T-helper 2 cell treated with Interferon-gamma antibody and Interleukin-4, amounts not matched to agents 5 μg/mL and 100 μg/mL, for 36 hours (primary cell): ENCODE results near the gene PRKN.

Experiments used
- DNase-seq: peaks from one replicate; pipeline ENCODE4 v3.0.0; 2021; ENCODE audit warnings: low spot score
- H3K27ac Mint-ChIP-seq: one replicate; pipeline ENCODE4 v1.8.0; 2021; ENCODE audit warnings: mild to moderate bottlenecking, mixed read lengths
- H3K27me3 Mint-ChIP-seq: one replicate; pipeline ENCODE4 v1.8.0; 2021; ENCODE audit warnings: low read depth, mixed read lengths
- H3K36me3 Mint-ChIP-seq: one replicate; pipeline ENCODE4 v1.8.0; 2021; ENCODE audit warnings: low read depth, mixed read lengths
- H3K4me1 Mint-ChIP-seq: one replicate; pipeline ENCODE4 v1.8.0; 2021; ENCODE audit warnings: low read depth, mixed read lengths
- H3K4me3 Mint-ChIP-seq: one replicate; pipeline ENCODE4 v1.8.0; 2022; ENCODE audit warnings: mild to moderate bottlenecking, moderate library complexity, mixed read lengths
- H3K9me3 Mint-ChIP-seq: one replicate; pipeline ENCODE4 v1.8.0; 2021; ENCODE audit warnings: mixed read lengths

Gene PRKN

DNA sequence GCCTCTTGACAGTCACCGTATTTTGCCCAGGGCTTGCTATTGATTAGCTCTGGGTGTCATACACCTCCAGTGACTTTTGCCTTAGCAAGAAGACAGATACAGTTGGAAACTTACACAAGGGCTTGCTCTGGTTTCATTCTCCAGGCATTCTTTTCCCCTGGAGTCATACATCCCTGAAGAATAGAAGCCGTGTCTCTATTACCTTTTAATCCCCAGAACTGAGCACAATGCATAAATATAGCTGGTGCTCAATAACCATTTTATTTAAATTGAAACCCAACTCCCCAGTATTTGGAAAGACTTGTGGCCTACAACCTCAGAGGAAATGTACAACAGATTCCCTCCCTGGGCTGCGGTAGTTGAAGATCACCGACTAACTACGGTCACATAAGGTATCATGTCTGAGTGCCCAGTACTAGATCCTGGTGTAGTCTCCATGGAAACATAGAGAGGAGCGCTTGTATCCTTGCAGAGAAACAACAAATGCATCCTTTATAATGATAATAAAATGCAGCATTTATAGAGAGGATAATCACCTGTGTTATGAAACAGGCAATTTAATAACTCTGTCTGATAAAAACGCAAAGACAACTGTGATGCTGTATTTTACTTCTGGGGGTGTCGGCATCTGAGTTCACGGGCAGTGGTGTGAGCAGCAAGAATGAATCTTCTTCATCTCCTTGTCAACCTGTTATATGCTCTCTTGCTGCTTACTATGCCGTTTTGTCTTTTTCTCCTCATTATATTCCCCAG, 1052.5 kb downstream of the PRKN start:
- H3K27ac Mint-ChIP-seq: no peak overlapping the region
- no peak overlapping the region for H3K4me3 Mint-ChIP-seq
- no peak for DNase-seq
- H3K36me3 Mint-ChIP-seq: no peaks in the 10 kb centered on the region
- no peaks in the 10 kb centered on the region for H3K4me1 Mint-ChIP-seq
- no peaks in the 10 kb centered on the region for H3K27me3 Mint-ChIP-seq
- no peaks in the 10 kb centered on the region for H3K9me3 Mint-ChIP-seq

DNA sequence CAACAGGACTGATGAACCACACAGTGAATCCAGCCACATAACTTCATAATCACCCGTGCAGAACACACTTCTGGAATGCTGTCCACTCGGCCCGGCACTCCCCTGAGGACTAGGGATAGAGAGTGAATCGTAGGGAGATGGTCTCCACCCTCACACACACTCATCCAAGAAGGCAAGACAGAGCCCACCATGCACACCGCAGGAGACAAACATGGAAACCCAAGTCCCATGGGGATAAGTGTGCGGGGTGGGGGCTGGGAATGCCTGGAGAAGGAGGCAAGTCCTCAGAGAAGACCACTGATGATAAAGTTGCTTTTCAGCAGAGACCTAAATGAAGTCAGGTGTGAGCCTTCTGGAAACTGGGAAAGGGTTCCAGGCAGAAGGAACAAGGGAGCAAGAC, 1054.5 kb downstream of the PRKN start:
- DNase-seq: no peak
- H3K27me3 Mint-ChIP-seq: no peaks in the 10 kb centered on the region
- no peak overlapping the region for H3K4me3 Mint-ChIP-seq
- H3K27ac Mint-ChIP-seq: no peak overlapping the region
- H3K36me3 Mint-ChIP-seq: no peaks in the 10 kb centered on the region
- no peaks in the 10 kb centered on the region for H3K9me3 Mint-ChIP-seq
- no peaks in the 10 kb centered on the region for H3K4me1 Mint-ChIP-seq

DNA sequence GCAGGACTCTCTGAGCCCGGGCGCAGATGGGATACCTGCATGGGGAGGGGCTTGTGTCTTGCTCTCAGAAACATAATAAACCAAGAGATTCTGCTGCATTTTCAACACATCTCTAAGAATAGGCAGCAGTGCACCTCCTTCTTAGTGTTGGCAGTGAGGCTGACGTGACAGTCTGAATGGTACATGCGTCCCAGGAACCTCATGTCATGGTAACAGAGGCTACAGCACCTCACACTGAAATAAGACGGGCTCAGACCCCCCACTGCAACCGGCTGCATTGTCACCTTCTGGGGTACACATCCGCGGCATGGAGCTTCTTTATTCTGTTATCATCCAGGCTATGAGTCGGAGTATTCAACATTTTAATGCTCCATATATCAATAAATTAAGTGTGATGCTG, 1056.4 kb downstream of the PRKN start:
- Mint-ChIP-seq H3K9me3 (no peaks in the 10 kb centered on the region), H3K36me3 (no peaks in the 10 kb centered on the region), H3K27me3 (no peaks in the 10 kb centered on the region), H3K27ac (no peak overlapping the region), H3K4me3 (no peak overlapping the region), H3K4me1 (no peaks in the 10 kb centered on the region)
- no peak for DNase-seq

DNA sequence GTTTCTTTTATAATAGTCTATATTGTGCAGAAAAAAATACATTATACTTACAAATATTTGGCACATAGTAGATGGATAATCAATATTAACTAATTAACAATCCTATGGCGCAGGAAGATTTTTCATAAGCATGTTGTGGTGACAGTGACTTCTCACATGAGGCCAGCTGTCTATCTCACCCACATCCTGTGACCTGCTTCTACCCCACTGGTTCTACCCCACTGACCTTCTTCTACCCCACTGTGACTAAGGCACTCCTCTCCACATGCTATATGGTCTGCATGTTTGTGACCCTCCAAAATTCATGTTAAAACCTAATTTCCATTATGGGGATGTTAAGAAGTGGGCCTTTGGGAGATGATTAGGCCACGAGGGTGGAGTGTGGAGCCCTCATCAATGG, 1058.9 kb downstream of the PRKN start:
- H3K27ac Mint-ChIP-seq: no peak overlapping the region

DNA sequence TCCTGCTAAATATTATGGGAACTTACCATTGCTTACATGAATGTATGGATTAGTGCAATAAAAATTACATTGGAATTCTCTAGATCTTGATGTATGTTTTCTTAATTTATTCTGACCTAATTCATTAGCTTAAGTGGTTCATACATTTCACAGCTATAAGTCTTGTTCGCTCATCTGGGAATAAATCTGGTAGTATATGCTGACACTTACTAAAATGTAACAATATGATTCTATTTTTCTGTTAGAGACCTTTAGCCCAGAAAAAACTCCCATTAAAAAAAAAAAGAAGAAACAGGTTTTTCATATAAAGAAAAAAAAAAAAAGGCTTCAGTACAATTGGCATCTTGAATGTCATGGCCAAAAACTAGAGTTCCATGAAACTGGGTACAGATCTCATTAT, 1059.6 kb downstream of the PRKN start:
- no peak for DNase-seq
- Mint-ChIP-seq H3K4me1 (no peaks in the 10 kb centered on the region), H3K27ac (no peak overlapping the region), H3K27me3 (no peaks in the 10 kb centered on the region), H3K4me3 (no peak overlapping the region), H3K36me3 (no peaks in the 10 kb centered on the region), H3K9me3 (peaks cover 2% of the 10 kb centered on the region)

More for the DNA sequence above, 1058.9 kb downstream of the PRKN start:
- Mint-ChIP-seq H3K9me3 (no peaks in the 10 kb centered on the region), H3K4me1 (no peaks in the 10 kb centered on the region), H3K36me3 (no peaks in the 10 kb centered on the region), H3K27me3 (no peaks in the 10 kb centered on the region), H3K4me3 (no peak overlapping the region)
- no peak for DNase-seq

DNA sequence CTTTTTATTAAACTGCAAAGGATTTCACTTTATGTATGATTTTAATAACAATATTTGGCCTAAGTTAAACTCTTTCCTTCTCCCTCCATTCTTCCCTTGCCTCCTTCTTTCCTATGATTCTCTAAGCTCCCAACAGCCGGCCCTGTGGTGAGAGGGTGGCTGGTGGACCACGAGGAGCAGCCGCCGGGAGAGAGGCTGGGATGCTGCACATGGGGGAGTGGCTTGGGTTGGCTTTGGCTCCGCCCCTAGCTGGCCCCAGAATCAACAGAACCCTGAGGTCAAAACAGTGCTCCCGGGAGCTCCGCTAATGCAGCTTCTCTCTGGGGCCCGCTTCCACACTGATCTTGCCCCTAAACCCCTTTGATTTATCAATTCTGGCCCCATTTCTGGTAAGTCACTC, 1063.9 kb downstream of the PRKN start:
- peaks cover 11% of the 10 kb centered on the region for H3K9me3 Mint-ChIP-seq
- H3K4me1 Mint-ChIP-seq: no peaks in the 10 kb centered on the region
- no peak overlapping the region for H3K4me3 Mint-ChIP-seq
- no peak overlapping the region for H3K27ac Mint-ChIP-seq
- no peaks in the 10 kb centered on the region for H3K27me3 Mint-ChIP-seq
- H3K36me3 Mint-ChIP-seq: no peaks in the 10 kb centered on the region
- DNase-seq: no peak

DNA sequence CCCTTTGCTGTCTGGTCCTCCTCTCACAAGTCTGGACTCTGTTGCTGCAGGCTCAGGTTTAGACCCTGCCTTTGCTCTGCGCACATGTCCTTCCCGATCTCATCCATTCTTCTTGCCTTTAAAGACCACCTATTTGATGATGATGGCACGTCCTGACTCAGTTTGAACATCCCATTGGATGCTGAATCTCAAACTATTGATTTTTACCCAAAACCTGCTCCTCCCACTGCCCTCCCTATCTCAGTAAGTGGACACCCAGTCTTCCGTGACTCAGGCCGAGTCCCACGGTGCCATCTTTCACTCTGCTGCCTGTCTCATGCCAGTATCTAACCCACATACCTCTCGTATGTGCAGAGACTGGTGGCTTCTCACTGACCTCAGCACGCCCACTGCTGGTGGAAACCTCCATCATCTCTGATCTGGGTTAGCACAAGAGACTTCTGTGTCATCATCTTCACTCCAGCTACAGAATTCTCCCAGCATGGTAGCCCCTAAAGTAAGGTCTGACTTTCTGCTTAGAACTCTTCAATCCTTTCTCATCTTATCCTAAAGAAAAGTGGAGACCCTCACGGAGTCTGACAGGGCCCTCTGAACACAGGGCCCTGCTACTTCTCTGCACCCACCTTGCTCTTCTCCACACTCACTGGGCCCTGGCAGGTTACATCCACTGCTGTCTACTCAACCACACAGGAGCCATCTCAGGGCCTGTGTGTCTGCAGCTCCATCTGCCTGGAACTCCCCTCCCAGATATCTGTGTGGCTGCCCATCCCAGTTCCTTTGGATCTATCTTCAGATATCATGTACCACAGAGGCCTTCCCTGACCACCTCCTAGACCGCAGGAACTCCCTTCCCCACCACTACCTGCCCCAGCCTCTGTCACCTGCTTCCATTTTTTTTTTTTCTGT, 1066.6 kb downstream of the PRKN start:
- no peak for DNase-seq
- Mint-ChIP-seq H3K27ac (no peak overlapping the region), H3K9me3 (peaks cover 11% of the 10 kb centered on the region), H3K27me3 (no peaks in the 10 kb centered on the region), H3K4me1 (no peaks in the 10 kb centered on the region), H3K36me3 (no peaks in the 10 kb centered on the region), H3K4me3 (no peak overlapping the region)

DNA sequence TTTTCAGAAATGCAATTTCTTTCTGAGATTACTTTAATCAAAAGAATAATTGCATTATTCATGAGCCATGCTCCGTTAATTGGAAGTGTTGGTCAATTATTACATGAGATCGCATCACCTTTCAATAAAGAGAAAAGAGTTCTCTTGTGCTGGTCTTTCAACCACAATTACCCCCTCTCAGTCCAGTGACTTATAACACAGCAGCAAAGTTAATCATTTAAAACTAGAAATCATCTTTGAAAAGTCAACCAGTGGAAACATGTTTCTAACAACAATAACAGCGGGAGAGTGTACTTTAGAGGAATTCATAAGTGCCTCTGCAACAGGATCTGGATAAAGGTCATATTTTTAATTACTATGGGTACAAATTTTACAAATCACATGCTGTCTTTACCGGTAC, 1069.4 kb downstream of the PRKN start:
- Mint-ChIP-seq H3K36me3 (no peaks in the 10 kb centered on the region), H3K27me3 (no peaks in the 10 kb centered on the region), H3K4me1 (no peaks in the 10 kb centered on the region), H3K9me3 (peaks cover 11% of the 10 kb centered on the region), H3K27ac (no peak overlapping the region), H3K4me3 (no peak overlapping the region)
- DNase-seq: no peak

DNA sequence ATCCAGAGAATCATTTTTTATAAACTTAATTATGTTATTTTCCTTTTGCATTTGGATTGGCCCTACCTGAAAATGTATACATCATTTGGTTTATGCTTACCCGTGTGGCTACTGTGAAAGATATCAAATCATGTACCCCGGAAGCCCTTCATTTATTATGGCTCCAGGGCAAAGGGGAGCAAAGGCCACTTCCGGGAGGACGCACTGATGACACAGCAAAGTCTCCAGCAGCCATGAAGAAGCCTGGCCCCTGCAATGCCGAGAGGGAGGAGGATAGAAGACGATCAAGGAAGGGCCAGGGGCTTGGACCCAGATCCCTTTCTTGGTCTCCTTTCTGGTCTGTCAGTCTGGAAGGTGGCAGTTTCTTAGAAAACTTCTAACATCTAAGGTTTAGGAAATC, 1073.4 kb downstream of the PRKN start:
- Mint-ChIP-seq H3K4me1 (no peaks in the 10 kb centered on the region), H3K27me3 (no peaks in the 10 kb centered on the region), H3K9me3 (no peaks in the 10 kb centered on the region)

DNA sequence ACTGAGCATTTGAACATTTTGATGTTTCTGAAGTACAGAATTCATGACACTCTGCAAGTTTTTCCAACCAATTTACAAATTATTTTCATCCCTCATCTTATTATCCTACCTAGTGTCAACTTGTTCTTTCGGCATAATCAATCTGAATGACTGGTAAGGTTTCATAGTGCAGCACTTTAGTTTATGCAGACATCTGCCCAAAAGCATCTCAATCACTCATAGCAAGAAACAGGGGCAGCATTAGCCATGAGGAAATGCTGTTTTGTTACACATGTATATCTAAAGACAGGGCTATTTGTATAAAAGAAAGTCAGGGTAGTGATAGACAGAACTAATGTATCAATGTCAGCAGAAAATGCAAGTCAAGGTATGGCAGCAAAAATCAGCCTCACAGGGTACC, 1075.6 kb downstream of the PRKN start:
- no peak for DNase-seq
- Mint-ChIP-seq H3K27ac (no peak overlapping the region), H3K4me3 (no peak overlapping the region), H3K36me3 (no peaks in the 10 kb centered on the region), H3K27me3 (no peaks in the 10 kb centered on the region), H3K4me1 (no peaks in the 10 kb centered on the region), H3K9me3 (no peaks in the 10 kb centered on the region)

More for the DNA sequence above, 1073.4 kb downstream of the PRKN start:
- Mint-ChIP-seq H3K36me3 (no peaks in the 10 kb centered on the region), H3K27ac (no peak overlapping the region), H3K4me3 (no peak overlapping the region)
- DNase-seq: no peak

DNA sequence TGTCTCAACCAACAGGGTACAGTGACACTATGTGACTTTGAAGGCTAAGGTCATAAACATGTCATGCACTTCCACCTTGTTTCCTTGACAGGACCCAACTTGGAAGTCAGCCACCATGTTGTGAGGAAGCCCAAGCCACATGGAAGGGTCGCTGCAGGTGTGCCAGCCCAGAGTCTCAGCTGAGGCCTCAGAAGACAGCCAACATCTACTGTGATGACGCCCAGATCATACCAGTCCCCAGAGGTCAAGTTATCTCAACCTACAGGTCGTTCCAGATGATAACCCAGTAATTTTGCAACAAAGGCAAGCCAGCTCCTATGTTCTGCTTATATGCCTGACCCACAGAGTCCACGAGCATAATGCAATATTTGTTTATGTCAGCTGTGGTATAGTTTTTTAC, 1077.7 kb downstream of the PRKN start:
- Mint-ChIP-seq H3K27me3 (no peaks in the 10 kb centered on the region), H3K9me3 (no peaks in the 10 kb centered on the region), H3K4me1 (no peaks in the 10 kb centered on the region), H3K27ac (no peak overlapping the region), H3K4me3 (no peak overlapping the region), H3K36me3 (no peaks in the 10 kb centered on the region)
- no peak for DNase-seq

DNA sequence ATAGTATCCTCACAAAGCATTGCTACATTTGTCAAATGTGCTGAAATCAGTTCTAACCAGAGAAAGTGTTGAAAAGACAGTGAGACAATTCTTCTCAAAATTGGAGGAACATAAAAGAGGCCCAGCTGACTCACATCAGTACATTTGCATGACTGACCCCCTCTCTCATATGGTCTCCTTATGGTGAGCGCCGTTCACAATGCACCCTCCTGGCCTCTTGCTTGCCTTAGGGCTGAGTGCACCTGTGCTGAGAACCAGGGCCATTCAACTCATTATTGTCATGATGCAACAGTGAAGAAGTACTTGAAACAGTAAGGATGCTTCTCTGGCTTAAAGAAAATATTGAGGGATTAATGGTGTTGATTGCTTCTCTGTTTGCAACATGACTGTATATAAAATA, 1078.5 kb downstream of the PRKN start:
- Mint-ChIP-seq H3K4me3 (no peak overlapping the region), H3K4me1 (no peaks in the 10 kb centered on the region), H3K27ac (no peak overlapping the region), H3K36me3 (no peaks in the 10 kb centered on the region), H3K9me3 (no peaks in the 10 kb centered on the region), H3K27me3 (no peaks in the 10 kb centered on the region)
- no peak for DNase-seq

DNA sequence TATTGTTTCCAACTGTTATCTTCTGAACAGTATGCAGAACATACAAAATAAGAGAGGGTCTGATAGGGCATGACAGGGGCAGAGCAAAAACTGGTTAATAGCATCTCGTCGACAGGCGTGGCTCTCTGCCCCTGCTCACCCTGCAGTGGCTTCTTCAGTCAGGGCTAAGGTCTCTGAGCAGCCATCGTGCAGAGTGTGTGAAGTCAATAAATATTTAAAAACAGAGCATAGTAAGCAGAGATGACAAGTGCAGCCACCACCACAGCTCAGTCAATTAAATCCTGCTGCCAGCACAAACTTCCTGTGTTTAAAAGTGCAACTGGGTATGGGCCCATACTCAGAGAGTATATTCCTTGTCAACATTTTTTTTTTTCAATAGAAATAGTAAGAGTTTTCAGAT, 1080.3 kb downstream of the PRKN start:
- H3K27me3 Mint-ChIP-seq: no peaks in the 10 kb centered on the region
- no peaks in the 10 kb centered on the region for H3K36me3 Mint-ChIP-seq

DNA sequence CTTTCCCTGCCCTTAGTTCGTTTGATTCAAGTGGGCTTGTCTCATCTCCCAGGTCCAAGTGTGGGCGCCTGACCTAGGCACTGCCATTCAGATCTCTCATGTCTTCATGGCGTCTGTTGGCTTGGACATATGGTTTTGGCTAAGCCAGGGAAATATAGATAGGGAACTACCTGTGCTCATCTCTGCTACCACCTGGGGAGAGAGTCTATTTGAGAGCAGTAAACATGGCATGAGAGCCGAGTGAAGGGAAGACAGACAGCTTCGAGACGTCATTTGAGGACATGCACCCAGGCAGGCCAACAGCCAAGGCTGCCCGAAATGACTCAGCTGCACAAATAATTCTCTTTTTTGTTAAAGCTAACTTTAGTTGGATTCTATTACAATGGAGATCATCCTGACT, 1083.0 kb downstream of the PRKN start:
- Mint-ChIP-seq H3K36me3 (no peaks in the 10 kb centered on the region), H3K4me3 (no peak overlapping the region), H3K27me3 (no peaks in the 10 kb centered on the region), H3K9me3 (peaks cover 7% of the 10 kb centered on the region), H3K27ac (no peak overlapping the region), H3K4me1 (no peaks in the 10 kb centered on the region)
- DNase-seq: no peak

More for the DNA sequence above, 1080.3 kb downstream of the PRKN start:
- no peaks in the 10 kb centered on the region for H3K4me1 Mint-ChIP-seq
- H3K27ac Mint-ChIP-seq: no peak overlapping the region
- H3K9me3 Mint-ChIP-seq: no peaks in the 10 kb centered on the region
- no peak for DNase-seq
- no peak overlapping the region for H3K4me3 Mint-ChIP-seq
